GM21786 (cell line): ENCODE data around the gene LAMB1.

Experiments used
- ATAC-seq: cut with Tn5 transposase; IDR thresholded peaks from one replicate; pipeline ENCODE4 v1.9.1; 2021; ENCODE audit not compliant: unreplicated experiment

Gene LAMB1

DNA sequence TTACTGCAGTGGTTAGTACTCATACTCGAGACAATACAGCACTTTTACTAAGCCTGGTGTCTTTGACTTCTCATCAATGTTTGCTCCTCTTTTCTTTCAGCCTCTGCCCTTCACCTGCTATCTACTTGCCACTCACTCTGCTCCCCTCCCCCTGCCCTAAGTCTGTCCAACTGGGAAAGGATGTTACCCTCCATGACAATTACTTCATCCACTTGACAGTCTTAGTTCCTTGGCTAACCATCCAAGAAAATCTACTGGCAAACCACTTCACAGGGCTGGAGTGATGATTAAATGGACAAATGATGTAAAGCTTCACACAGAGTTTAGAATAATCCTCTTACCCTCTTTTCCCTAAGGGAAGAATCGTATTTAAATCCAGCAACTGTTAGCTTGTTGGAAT, 120.2 kb downstream of the LAMB1 start:
- no peak for ATAC-seq

DNA sequence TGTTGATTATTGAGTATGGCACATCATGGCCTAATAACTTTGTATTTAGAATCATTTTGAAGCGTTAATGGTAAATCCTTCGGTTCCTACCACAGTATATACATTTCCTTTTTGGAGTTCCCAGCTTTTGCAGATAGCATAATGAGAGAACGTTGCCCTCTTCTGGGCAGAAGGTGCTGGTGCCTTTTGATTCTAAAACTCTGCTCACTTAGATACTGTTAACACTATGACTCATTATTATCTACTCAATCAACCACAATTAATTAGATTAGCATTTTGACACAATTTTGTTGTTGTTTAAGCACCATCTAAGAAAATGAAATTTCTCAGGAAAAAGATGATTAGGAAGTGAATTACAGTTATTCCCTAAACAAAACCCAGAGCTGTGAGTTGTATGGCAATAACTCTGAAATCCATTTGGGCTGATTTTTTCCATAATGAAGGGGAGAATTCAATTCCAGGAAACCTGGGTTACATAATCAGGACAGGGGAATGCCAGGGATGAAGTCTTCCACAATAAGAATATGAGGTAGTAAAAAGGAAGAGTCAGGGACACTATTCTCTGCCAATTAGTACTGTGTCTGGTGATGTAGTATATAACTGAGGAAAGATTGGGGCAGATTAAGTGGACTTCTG, 123.4 kb downstream of the LAMB1 start:
- ATAC-seq = peak; percentile 87

DNA sequence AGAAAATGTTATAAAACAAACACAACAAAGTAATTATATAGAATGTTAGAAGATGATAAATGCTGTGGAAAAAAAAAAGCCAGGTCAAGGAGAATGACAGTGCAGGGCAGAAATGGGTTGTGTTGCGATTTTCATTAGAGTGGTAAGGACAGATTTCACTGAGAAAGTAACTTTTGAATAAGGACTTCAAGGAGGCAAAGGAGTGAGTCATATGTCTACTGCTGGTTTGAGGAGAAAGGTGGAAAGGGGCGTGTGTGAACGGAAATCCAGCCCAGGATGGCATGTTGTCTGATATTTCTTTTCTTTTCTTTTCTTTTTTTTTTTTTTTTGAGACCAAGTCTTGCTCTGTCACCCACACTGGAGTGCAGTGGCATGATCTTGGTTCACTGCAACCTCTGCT, 124.3 kb downstream of the LAMB1 start:
- ATAC-seq = no peak

DNA sequence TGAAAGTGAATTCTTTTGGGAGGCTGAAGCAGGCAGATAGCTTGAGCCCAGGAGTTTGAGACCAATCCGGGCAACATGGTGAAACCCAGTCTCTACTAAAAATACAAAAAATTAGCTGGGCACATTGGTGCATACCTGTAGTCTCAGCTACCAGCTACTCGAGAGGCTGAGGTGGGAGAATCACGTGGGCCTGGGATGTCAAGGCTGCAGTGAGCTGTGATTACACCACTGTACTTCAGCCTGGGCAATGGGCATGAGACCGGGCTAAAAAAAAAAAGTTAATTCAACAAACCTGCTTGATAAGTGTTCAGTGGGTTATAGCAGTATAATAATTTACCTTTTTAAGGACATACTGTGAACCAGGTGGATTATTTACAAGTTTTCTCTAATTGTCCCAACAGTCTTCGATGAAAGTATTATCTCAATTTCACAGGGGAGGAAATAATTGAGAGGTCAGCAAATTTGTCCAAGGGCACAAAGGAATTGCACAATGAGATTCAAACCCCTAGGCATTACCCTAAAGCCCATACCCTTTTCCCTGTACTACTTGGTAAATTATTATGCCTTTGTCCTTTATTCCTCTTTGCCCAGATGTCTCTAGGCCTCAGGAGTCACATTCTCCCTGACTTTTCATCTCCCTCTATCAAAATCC, 125.1 kb downstream of the LAMB1 start:
- no peak for ATAC-seq

DNA sequence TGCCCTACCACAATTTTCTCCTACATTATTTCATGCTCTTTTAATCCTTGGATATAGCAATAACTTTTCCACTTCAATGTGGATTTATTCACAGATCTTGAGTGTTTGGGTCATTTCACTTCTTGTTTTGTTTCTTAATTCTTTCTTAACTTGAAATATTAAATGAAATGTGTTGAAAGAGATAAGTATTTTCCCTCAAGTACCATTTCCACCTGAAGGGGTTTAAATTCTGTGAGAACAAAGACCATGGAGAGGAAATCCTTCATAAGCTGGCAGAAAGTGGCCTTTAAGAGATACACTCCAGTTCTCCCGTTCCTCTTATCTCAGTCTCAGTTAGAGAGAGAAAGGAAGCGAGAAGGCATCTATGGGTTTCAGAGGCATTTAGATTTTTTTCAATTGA, 126.0 kb downstream of the LAMB1 start:
- no peak for ATAC-seq

DNA sequence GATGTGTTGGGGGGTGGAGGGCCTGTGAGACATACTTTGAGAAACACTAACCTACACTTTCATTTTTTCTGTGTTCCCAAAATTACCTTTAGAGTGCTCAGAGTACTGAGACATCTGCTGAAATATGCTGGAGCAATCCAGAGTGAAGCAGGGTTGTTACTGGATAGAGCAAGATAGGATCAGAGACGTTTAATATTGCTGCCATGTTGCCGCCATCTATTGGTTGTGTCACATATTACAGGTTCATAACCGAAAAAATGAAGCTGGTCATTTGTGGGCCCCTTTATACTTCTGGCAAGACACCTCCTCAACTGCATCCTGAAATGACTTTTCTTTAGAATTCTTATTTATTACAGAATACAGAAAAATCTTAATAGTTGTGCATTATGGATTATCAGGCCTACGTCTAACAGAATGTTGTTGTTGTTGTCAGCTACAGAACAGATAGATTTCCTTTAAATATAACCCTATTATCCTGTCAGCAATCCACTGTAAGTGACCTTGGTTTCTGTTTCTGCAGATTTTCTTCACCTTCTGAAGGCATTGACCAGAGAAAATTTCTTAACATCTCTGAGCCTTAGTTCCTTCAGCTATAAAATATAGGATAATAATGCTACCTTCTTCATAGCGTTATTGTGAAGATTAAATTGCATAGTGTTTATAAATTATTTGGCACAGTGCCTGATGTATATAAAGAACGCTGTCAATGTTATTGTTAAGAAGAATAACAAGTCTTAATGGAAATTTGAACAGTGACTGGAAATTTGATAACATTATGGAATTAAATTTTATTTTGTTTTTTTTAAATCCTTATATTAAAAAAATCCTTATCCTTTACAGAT, 128.1 kb downstream of the LAMB1 start:
- ATAC-seq = peak; percentile 67

DNA sequence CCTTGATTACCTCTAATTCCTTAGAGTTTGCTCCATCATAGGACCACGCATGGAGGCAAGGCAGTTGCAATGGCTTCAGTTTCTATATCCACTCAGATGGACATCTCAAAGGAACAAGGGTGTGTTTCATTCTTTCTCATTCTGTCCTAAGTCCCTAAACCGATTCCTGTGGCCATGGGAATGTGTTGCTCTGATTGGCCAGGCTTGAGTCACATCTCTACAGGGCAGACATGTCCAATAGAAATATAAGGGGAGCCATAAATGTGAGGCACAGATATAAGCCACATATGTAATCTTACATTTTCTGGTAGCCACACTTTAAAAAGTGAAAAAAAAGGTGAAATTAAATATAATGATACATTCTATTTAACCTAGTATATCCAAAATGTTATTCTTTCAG, 128.8 kb downstream of the LAMB1 start:
- no peak for ATAC-seq
